ENCODE results near the gene FLNB. TPM values are rescaled to one million over a fixed set of nuclear protein-coding genes. Genes with fewer than 3 reads are reported as not detected.

FLNB gene
- total RNA-seq, 2 donors from 2014 or later: 104 to 121 TPM

DNA sequence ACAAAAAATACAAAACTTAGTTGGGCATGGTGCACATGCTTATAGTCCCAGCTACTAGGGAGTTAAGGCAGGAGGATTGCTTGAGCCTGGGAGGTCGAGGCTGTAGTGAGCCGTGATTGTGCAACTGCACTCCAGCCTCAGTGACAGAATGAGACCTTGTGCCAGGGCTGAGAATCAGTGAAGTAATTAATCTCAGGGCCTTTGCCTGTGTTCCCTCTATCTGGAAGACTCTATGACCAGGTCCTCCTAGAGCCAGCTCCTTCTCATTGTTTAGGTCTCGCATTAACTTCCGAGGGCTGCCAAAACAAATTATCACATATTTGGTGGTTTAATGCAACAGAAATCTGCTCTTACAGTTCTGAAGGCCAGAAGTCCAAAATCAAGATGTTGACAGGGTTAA is 41.4 kb upstream of the FLNB start:
- H3K4me3 ChIP-seq: no peak overlapping the region
- no peak for DNase-seq
- no peak overlapping the region for H3K27ac ChIP-seq
- no peaks in the 10 kb centered on the region for H3K27me3 ChIP-seq
- ATAC-seq: no peak
- intact Hi-C loops (cut with DNase I): no loop called here
- TF ChIP-seq, protein P1, sequence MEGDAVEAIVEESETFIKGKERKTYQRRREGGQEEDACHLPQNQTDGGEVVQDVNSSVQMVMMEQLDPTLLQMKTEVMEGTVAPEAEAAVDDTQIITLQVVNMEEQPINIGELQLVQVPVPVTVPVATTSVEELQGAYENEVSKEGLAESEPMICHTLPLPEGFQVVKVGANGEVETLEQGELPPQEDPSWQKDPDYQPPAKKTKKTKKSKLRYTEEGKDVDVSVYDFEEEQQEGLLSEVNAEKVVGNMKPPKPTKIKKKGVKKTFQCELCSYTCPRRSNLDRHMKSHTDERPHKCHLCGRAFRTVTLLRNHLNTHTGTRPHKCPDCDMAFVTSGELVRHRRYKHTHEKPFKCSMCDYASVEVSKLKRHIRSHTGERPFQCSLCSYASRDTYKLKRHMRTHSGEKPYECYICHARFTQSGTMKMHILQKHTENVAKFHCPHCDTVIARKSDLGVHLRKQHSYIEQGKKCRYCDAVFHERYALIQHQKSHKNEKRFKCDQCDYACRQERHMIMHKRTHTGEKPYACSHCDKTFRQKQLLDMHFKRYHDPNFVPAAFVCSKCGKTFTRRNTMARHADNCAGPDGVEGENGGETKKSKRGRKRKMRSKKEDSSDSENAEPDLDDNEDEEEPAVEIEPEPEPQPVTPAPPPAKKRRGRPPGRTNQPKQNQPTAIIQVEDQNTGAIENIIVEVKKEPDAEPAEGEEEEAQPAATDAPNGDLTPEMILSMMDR (IDR thresholded peaks at IDR 0.05): no peak
- TF ChIP-seq POLR2A (IDR thresholded peaks at IDR 0.05): no peak
- H3K9me3 ChIP-seq: no peaks in the 10 kb centered on the region
- H3K4me1 ChIP-seq: no peaks in the 10 kb centered on the region
- H3K36me3 ChIP-seq (replicated peaks in 1 of 2; ENCODE audit: insufficient read depth in 1 of 2, low read depth in 2 of 2): no peaks in the 10 kb centered on the region
- WGBS, 2 donors: 31 to 38% methylated on average over 4 of the region's 4 CpGs

DNA sequence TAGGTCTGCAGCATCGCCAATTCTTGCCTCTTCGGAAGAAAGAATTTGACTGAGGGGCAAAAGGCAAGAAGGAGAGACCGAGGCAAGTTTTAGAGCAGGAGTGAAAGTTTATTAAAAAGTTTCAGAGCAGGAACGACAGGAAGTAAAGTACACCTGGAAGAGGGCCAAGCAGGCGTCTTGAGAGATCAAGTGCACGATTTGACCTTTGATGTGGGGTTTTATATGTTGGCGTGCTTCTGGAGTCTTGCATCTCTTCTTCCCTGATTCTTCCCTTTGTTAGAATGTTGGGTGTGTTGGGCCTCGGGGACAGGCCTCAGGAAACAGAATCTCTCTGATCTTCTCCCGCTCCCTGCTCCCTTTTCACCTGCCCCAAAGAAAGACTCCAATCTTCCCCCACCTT is 40.6 kb upstream of the FLNB start:
- DNase-seq (no peak), ATAC-seq (no peak)
- Histone ChIP-seq H3K4me3 (no peak overlapping the region), H3K27ac (no peak overlapping the region), H3K27me3 (no peaks in the 10 kb centered on the region), H3K4me1 (no peaks in the 10 kb centered on the region), H3K36me3 (replicated peaks in 1 of 2; ENCODE audit: insufficient read depth in 1 of 2, low read depth in 2 of 2) (no peaks in the 10 kb centered on the region), H3K9me3 (no peaks in the 10 kb centered on the region)
- TF ChIP-seq, protein P1 (IDR thresholded peaks at IDR 0.05): no peak
- no peak for TF ChIP-seq POLR2A (IDR thresholded peaks at IDR 0.05)
- intact Hi-C loops (cut with DNase I): no loop called here
- 79% methylated on average over 9 of the region's 9 CpGs for whole genome bisulfite sequencing, 2 donors

DNA sequence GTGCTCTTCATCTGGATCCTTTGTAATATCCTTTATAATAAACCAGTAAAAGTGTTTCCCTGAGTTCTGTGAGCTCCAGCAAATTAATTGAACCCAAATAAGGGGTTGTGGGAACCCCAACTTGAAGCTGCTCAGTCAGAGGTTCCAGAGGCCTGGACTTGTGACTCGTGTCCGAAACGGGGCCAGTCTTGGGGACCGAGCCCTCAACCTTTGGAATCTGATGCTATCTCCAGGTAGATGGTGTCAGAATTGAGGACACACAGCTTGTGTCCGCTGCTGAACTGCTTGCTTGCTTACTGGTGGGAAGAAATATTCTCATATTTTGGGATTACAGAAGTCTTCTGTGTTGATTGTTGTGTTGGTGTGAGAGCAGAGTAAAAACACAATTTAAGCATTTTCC is 39.7 kb upstream of the FLNB start:
- Histone ChIP-seq H3K27ac (no peak overlapping the region), H3K4me1 (no peaks in the 10 kb centered on the region), H3K27me3 (no peaks in the 10 kb centered on the region), H3K36me3 (replicated peaks in 1 of 2; ENCODE audit: insufficient read depth in 1 of 2, low read depth in 2 of 2) (no peaks in the 10 kb centered on the region), H3K9me3 (no peaks in the 10 kb centered on the region), H3K4me3 (no peak overlapping the region)
- no peak for ATAC-seq
- WGBS, 2 donors: 92 to 96% methylated on average over 5 of the region's 5 CpGs
- no peak for TF ChIP-seq POLR2A (IDR thresholded peaks at IDR 0.05)
- TF ChIP-seq, protein P1 (IDR thresholded peaks at IDR 0.05): no peak
- DNase-seq: no peak
- intact Hi-C loops (cut with DNase I): no loop called here

DNA sequence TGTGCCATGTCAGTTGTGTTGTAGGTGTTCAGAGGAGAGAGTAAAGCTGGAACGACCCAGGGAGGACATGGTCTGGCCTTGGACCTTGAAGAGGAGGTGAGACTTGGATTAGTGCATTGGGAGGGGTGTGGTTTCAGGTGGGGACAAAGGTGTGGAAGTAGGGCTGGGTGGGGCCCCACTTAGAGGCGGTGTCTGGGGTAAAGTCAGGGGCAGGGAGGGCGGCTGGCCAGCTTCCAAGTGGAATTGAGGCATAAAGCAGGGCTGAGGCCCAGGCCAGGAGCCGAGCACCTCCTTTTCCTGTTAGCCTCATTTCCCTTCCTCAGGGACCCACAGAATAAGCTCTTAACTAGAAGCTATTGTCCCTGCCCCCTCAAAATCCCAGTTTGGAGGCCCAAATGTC is 36.2 kb upstream of the FLNB start:
- Histone ChIP-seq H3K27me3 (no peaks in the 10 kb centered on the region), H3K36me3 (replicated peaks in 1 of 2; ENCODE audit: insufficient read depth in 1 of 2, low read depth in 2 of 2) (no peaks in the 10 kb centered on the region), H3K4me3 (no peak overlapping the region), H3K4me1 (no peaks in the 10 kb centered on the region), H3K27ac (no peak overlapping the region), H3K9me3 (no peaks in the 10 kb centered on the region)
- WGBS, 2 donors: 51 to 68% methylated on average over 4 of the region's 4 CpGs
- TF ChIP-seq, protein P1 (IDR thresholded peaks at IDR 0.05): no peak
- TF ChIP-seq POLR2A (IDR thresholded peaks at IDR 0.05): no peak
- ATAC-seq: no peak
- DNase-seq: no peak
- intact Hi-C loops (cut with DNase I): no loop called here

DNA sequence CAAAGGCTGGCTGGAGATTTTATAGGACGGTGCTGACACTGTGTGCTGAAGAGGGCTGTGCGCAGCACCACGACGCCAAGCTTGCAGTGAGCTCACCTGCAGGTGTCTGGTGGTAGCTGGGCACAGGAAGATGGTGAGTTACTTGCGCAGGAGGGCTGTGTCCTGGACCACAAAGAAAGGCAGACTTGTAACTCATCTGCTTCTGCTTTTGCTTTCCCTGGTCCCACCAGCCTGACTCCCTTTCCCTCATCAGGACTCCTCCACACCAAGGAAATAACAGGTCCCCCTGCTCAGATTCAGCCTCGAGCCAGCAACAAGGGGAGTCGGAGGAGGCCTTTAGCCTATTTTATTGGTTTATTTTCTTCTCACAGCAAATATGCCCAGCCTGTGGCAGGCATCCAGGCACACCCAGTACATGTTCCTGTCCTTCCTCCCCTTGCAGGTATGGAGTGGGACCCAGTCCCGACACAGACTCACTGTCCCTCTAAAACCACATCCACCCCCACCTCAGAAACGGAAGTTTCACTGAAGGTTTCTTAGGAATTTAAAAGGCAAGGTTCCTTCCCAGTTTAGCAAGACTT is 35.6 kb upstream of the FLNB start:
- 69 to 76% methylated on average over 9 of the region's 9 CpGs for WGBS, 2 donors
- TF ChIP-seq, protein P1 (IDR thresholded peaks at IDR 0.05): no peak
- no peak for TF ChIP-seq POLR2A (IDR thresholded peaks at IDR 0.05)
- DNase-seq (no peak), ATAC-seq (no peak)
- no peaks in the 10 kb centered on the region for H3K27me3 ChIP-seq
- H3K36me3 ChIP-seq (replicated peaks in 1 of 2; ENCODE audit: insufficient read depth in 1 of 2, low read depth in 2 of 2): no peaks in the 10 kb centered on the region
- H3K9me3 ChIP-seq: no peaks in the 10 kb centered on the region
- H3K4me1 ChIP-seq: no peaks in the 10 kb centered on the region
- intact Hi-C loops (cut with DNase I): no loop called here
- no peak overlapping the region for H3K4me3 ChIP-seq
- H3K27ac ChIP-seq: no peak overlapping the region
